ENCODE measurements around the gene SMIM15.

SMIM15 gene

DNA sequence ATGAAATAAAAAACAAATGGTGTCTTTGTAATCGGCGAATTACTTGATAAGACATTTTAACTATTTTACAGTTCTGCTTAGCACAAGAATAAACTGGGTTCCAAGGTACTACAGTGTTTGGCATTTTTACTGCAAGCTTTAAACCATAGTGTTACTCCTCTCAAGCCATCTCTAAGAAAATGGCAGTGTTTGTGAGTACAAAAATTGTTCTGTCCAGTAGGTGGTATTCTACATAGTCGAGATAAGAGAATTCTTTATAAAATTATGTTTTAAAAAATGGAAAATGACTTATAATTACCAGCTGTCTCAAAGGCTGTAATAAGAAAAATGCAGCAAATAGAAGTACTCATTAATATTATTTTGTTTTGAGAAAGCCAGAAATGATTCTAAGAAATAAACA lies 3.2 kb downstream of the SMIM15 start:
- Histone ChIP-seq H3K4me3 (ENCODE audit: low read depth, low read length) (no peak overlapping the region), H3K4me2 (ENCODE audit: low read length) (no peak overlapping the region), H3K9ac (ENCODE audit: low read length) (no peak overlapping the region), H2BK120ac (ENCODE audit: insufficient read depth, low read length, poor library complexity) (no peak overlapping the region), H4K12ac (ENCODE audit: low read depth, low read length) (no peak overlapping the region), H2BK12ac (ENCODE audit: low read length) (no peak overlapping the region), H3K79me1 (ENCODE audit: low read length) (peaks cover 11% of the 10 kb centered on the region), H2AFZ (ENCODE audit: insufficient read depth, low read length, poor library complexity) (no peak overlapping the region), H3K4me1 (ENCODE audit: control insufficient read depth in 1 of 2, insufficient read depth in 2 of 2, low read length in 2 of 2) (peaks cover 0 to 2% of the 10 kb centered on the region in 2 experiments), H3K27ac (ENCODE audit: low read depth, low read length) (no peak overlapping the region), H4K8ac (ENCODE audit: low read depth, low read length) (no peak overlapping the region), H2AK5ac (ENCODE audit: low read length) (no peak overlapping the region), H2BK5ac (ENCODE audit: low read depth, low read length, poor library complexity) (no peak overlapping the region), H3K79me2 (ENCODE audit: control insufficient read depth, insufficient read depth, low read length, poor library complexity) (peaks cover 10% of the 10 kb centered on the region), H3K4ac (ENCODE audit: low read depth, low read length) (no peak overlapping the region), H3K14ac (ENCODE audit: low read length) (no peak overlapping the region), H3K36me3 (ENCODE audit: control insufficient read depth in 1 of 2, insufficient read depth in 2 of 2, low read length in 2 of 2) (peaks cover 4 to 6% of the 10 kb centered on the region in 2 experiments), H3K9me3 (ENCODE audit: insufficient read depth, low read depth, low read length) (no peaks in the 10 kb centered on the region), H3K23ac (ENCODE audit: low read length) (no peak overlapping the region), H4K91ac (ENCODE audit: low read depth, low read length) (no peak overlapping the region), H3K27me3 (ENCODE audit: insufficient read depth, low read length) (no peaks in the 10 kb centered on the region), H3K18ac (ENCODE audit: low read length) (no peak overlapping the region)
- no CpG with 5 or more reads among the region's 3 CpGs for WGBS (ENCODE audit: extremely low coverage, insufficient coverage, insufficient read length)
- DNase-seq, result no peak

DNA sequence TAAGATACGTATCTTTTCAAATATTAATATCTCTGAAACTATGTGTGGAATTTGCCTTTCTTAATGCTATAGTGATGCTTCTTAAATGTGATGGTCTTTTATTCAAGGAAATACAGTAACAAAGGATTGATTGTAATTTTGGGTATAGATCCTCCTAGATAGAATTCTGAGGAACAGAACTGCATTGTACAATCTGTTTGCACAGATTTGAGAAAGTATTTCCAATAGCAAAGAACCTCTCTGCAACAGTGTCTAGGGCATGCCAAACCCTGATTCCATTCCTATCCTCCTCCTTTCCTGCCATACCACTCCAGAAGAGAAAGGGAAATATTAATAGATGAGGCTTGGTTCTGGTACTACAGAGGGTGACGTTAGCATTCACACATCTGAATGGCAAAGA lies 10.4 kb downstream of the SMIM15 start:
- Histone ChIP-seq H3K79me1 (ENCODE audit: low read length) (no peaks in the 10 kb centered on the region), H2AFZ (ENCODE audit: insufficient read depth, low read length, poor library complexity) (no peak overlapping the region), H3K14ac (ENCODE audit: low read length) (no peak overlapping the region), H3K4me2 (ENCODE audit: low read length) (no peak overlapping the region), H3K9me3 (ENCODE audit: insufficient read depth, low read depth, low read length) (no peaks in the 10 kb centered on the region), H3K4me3 (ENCODE audit: low read depth, low read length) (no peak overlapping the region), H2BK5ac (ENCODE audit: low read depth, low read length, poor library complexity) (no peak overlapping the region), H3K27ac (ENCODE audit: low read depth, low read length) (no peak overlapping the region), H3K4ac (ENCODE audit: low read depth, low read length) (no peak overlapping the region), H2AK5ac (ENCODE audit: low read length) (no peak overlapping the region), H3K36me3 (ENCODE audit: control insufficient read depth in 1 of 2, insufficient read depth in 2 of 2, low read length in 2 of 2) (peaks cover 0 to 3% of the 10 kb centered on the region in 2 experiments), H3K4me1 (ENCODE audit: control insufficient read depth in 1 of 2, insufficient read depth in 2 of 2, low read length in 2 of 2) (no peaks in the 10 kb centered on the region), H2BK12ac (ENCODE audit: low read length) (no peak overlapping the region), H4K91ac (ENCODE audit: low read depth, low read length) (no peak overlapping the region), H4K8ac (ENCODE audit: low read depth, low read length) (no peak overlapping the region), H3K18ac (ENCODE audit: low read length) (no peak overlapping the region), H3K79me2 (ENCODE audit: control insufficient read depth, insufficient read depth, low read length, poor library complexity) (no peaks in the 10 kb centered on the region), H3K9ac (ENCODE audit: low read length) (no peak overlapping the region), H3K27me3 (ENCODE audit: insufficient read depth, low read length) (no peaks in the 10 kb centered on the region), H2BK120ac (ENCODE audit: insufficient read depth, low read length, poor library complexity) (no peak overlapping the region), H4K12ac (ENCODE audit: low read depth, low read length) (no peak overlapping the region), H3K23ac (ENCODE audit: low read length) (no peak overlapping the region)
- WGBS (ENCODE audit: extremely low coverage, insufficient coverage, insufficient read length), result no CpG with 5 or more reads among the region's 2 CpGs
- no peak for DNase-seq

GRCh38 chr5:61148515-61148914 lies 13.8 kb downstream of the SMIM15 start:
- no peak overlapping the region for H3K23ac ChIP-seq (ENCODE audit: low read length)
- H3K4ac ChIP-seq (ENCODE audit: low read depth, low read length), result no peak overlapping the region
- H2BK5ac ChIP-seq (ENCODE audit: low read depth, low read length, poor library complexity), result no peak overlapping the region
- H4K8ac ChIP-seq (ENCODE audit: low read depth, low read length), result no peak overlapping the region
- no peak overlapping the region for H3K4me3 ChIP-seq (ENCODE audit: low read depth, low read length)
- H3K18ac ChIP-seq (ENCODE audit: low read length), result no peak overlapping the region
- no peaks in the 10 kb centered on the region for H3K79me2 ChIP-seq (ENCODE audit: control insufficient read depth, insufficient read depth, low read length, poor library complexity)
- H2AK5ac ChIP-seq (ENCODE audit: low read length), result no peak overlapping the region
- H3K4me2 ChIP-seq (ENCODE audit: low read length), result no peak overlapping the region
- no peaks in the 10 kb centered on the region for H3K4me1 ChIP-seq (ENCODE audit: control insufficient read depth in 1 of 2, insufficient read depth in 2 of 2, low read length in 2 of 2)
- no peaks in the 10 kb centered on the region for H3K27me3 ChIP-seq (ENCODE audit: insufficient read depth, low read length)
- H3K9ac ChIP-seq (ENCODE audit: low read length), result no peak overlapping the region
- H3K14ac ChIP-seq (ENCODE audit: low read length), result no peak overlapping the region
- H3K27ac ChIP-seq (ENCODE audit: low read depth, low read length), result no peak overlapping the region
- H2BK12ac ChIP-seq (ENCODE audit: low read length), result no peak overlapping the region
- no peak overlapping the region for H2AFZ ChIP-seq (ENCODE audit: insufficient read depth, low read length, poor library complexity)
- no peak for DNase-seq
- no peak overlapping the region for H4K12ac ChIP-seq (ENCODE audit: low read depth, low read length)
- no peak overlapping the region for H2BK120ac ChIP-seq (ENCODE audit: insufficient read depth, low read length, poor library complexity)
- no peaks in the 10 kb centered on the region for H3K9me3 ChIP-seq (ENCODE audit: insufficient read depth, low read depth, low read length)
- H3K36me3 ChIP-seq (ENCODE audit: control insufficient read depth in 1 of 2, insufficient read depth in 2 of 2, low read length in 2 of 2), result no peaks in the 10 kb centered on the region
- no peaks in the 10 kb centered on the region for H3K79me1 ChIP-seq (ENCODE audit: low read length)
- no peak overlapping the region for H4K91ac ChIP-seq (ENCODE audit: low read depth, low read length)

DNA sequence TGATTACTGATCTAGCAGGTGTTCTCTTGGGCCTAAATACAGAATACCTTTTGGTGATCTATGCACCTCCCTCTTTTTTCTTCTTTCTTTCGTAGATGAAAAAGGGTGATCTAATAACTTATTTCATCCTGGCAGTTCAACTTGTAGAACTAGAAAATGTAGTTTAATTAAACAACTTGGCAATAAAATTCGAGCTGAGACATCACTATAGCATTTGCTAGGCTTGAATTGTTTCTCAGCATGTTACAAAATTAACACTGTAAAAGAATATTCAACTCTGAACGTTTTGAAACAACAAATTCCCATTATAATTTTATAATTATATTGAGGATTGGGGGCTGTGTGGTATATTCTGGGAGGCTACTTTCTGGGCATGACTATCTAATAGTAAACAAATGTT lies 19.5 kb downstream of the SMIM15 start:
- Histone ChIP-seq H3K4me2 (ENCODE audit: low read length) (no peak overlapping the region), H2BK120ac (ENCODE audit: insufficient read depth, low read length, poor library complexity) (no peak overlapping the region), H4K91ac (ENCODE audit: low read depth, low read length) (no peak overlapping the region), H4K12ac (ENCODE audit: low read depth, low read length) (no peak overlapping the region), H3K27me3 (ENCODE audit: insufficient read depth, low read length) (no peaks in the 10 kb centered on the region), H3K4me3 (ENCODE audit: low read depth, low read length) (no peak overlapping the region), H3K14ac (ENCODE audit: low read length) (no peak overlapping the region), H2BK5ac (ENCODE audit: low read depth, low read length, poor library complexity) (no peak overlapping the region), H3K36me3 (ENCODE audit: control insufficient read depth in 1 of 2, insufficient read depth in 2 of 2, low read length in 2 of 2) (no peaks in the 10 kb centered on the region), H3K4me1 (ENCODE audit: control insufficient read depth in 1 of 2, insufficient read depth in 2 of 2, low read length in 2 of 2) (no peaks in the 10 kb centered on the region), H3K79me2 (ENCODE audit: control insufficient read depth, insufficient read depth, low read length, poor library complexity) (no peaks in the 10 kb centered on the region), H3K27ac (ENCODE audit: low read depth, low read length) (no peak overlapping the region), H3K23ac (ENCODE audit: low read length) (no peak overlapping the region), H2AFZ (ENCODE audit: insufficient read depth, low read length, poor library complexity) (no peak overlapping the region), H3K18ac (ENCODE audit: low read length) (no peak overlapping the region), H3K79me1 (ENCODE audit: low read length) (no peaks in the 10 kb centered on the region), H3K9me3 (ENCODE audit: insufficient read depth, low read depth, low read length) (no peaks in the 10 kb centered on the region), H2BK12ac (ENCODE audit: low read length) (no peak overlapping the region), H3K4ac (ENCODE audit: low read depth, low read length) (no peak overlapping the region), H3K9ac (ENCODE audit: low read length) (no peak overlapping the region), H2AK5ac (ENCODE audit: low read length) (no peak overlapping the region), H4K8ac (ENCODE audit: low read depth, low read length) (no peak overlapping the region)
- no CpG with 5 or more reads among the region's 3 CpGs for WGBS (ENCODE audit: extremely low coverage, insufficient coverage, insufficient read length)
- DNase-seq, result no peak
